Activated CD4-positive, alpha-beta T cell treated with anti-CD3 and anti-CD28 coated beads for 48 hours (primary cell): ENCODE data around the gene DOCK6.

Experiments used
- DNase-seq: peaks from one replicate; pipeline ENCODE4 v3.0.0-alpha.2; 2020

The DOCK6 gene

GRCh38 chr19:11214387-11214786 lies 47.9 kb downstream of the DOCK6 start:
- no peak for DNase-seq

DNA sequence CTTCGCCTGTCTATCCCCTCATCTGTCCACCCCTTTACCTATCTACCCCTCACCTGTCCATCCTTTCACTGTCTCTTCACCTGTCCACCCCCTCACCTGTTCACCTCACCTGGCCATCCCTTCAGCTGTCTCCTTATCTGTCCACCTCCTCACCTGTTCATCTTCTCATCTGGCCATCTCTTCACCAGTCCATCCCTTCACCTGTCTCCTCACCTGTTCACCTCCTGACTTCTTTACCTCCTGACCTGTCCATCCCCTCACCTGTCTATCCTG lies 51.7 kb downstream of the DOCK6 start:
- no peak for DNase-seq

GRCh38 chr19:11209839-11210655 lies 52.3 kb downstream of the DOCK6 start:
- no peak for DNase-seq

- DNase-seq: no peak
These were observed 53.5 kb downstream of the DOCK6 start for GRCh38 chr19:11208561-11209471.

- DNase-seq: no peak
These were observed 56.3 kb downstream of the DOCK6 start for GRCh38 chr19:11205939-11206570.

DNA sequence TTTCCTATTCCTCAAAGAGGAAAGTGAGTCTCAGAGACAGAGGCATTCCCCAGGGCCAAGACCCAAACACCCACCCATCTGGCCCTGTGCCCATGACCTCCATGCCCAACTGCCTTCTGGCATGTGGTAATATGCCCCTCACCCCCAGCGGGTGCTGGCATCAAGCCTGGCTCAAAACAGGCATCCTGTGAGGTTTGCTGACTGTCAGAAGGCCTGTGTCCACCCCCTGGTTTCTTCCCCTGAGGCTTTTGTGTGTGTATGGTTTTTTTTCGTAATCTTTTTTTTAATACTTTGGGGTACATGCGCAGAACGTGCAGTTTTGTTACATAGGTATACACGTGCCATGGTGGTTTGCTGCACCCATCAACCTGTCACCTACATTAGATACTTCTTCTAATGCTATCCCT lies 57.4 kb downstream of the DOCK6 start:
- DNase-seq: no peak

- DNase-seq: no peak
These were observed 58.2 kb downstream of the DOCK6 start for GRCh38 chr19:11204076-11204602.

- peak; percentile 46 for DNase-seq
These were observed 58.9 kb downstream of the DOCK6 start for GRCh38 chr19:11203194-11204075.

GRCh38 chr19:11202488-11203193 lies 59.7 kb downstream of the DOCK6 start:
- DNase-seq: no peak

GRCh38 chr19:11201791-11202190 lies 60.5 kb downstream of the DOCK6 start:
- DNase-seq: no peak

DNA sequence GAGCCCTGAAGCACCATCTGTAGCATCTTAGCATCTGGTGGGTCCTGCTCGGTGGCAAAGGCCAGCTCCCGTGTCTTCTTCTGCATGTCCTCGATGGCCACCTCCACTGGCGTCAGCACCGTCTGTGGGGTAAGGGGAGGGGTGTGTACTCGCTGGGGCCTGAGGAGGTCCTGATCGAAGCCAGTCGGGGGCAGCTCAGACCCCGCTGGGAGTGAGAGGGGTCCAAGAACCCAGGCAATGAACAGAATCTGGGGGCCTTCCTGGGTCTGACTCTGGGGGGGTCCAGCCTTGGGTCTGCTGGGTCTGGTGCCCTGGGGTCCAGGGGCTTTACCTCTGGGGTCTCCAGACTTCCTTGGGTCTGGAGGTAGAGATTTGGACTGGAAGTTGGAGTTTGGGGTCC lies 61.4 kb downstream of the DOCK6 start:
- DNase-seq: no peak

DNA sequence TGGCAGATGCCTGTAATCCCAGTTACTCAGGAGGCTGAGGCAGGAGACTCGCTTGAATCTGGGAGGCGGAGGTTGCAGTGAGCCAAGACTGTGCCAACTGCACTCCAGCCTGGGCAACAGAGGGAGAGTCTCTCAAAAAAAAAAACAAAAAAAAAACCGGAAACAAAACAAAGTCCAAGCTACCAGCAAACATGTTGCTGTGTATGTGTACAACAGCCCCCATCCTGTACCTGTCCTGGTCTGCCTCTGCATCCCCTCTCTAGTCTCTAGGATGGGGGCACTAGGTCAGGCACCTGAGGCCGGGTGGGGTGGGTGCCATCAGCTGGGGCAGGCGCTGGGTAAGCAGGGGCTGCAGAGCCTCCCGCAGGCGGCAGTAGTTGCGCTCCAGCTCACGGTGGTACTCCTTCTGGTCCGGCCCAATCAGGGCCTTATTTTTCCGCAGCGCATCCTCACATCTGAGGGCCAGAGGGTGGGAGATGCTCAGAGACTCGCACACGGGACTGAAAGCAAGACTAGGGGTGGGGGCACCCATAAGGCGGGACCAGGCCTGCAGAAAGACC lies 62.2 kb downstream of the DOCK6 start:
- DNase-seq: no peak

GRCh38 chr19:11199517-11199916 lies 62.8 kb downstream of the DOCK6 start:
- no peak for DNase-seq

- DNase-seq: no peak
These were observed 63.4 kb downstream of the DOCK6 start for GRCh38 chr19:11198769-11199424.

GRCh38 chr19:11198175-11198534 lies 64.2 kb downstream of the DOCK6 start:
- DNase-seq: no peak

GRCh38 chr19:11197291-11198174 lies 64.8 kb downstream of the DOCK6 start, which contains the start of gene KANK2:
TSS of gene KANK2 (minus strand) at chr19:11197545. CDS start at chr19:11194511, 3,034 bp downstream.
- DNase-seq: peak; percentile 79

DNA sequence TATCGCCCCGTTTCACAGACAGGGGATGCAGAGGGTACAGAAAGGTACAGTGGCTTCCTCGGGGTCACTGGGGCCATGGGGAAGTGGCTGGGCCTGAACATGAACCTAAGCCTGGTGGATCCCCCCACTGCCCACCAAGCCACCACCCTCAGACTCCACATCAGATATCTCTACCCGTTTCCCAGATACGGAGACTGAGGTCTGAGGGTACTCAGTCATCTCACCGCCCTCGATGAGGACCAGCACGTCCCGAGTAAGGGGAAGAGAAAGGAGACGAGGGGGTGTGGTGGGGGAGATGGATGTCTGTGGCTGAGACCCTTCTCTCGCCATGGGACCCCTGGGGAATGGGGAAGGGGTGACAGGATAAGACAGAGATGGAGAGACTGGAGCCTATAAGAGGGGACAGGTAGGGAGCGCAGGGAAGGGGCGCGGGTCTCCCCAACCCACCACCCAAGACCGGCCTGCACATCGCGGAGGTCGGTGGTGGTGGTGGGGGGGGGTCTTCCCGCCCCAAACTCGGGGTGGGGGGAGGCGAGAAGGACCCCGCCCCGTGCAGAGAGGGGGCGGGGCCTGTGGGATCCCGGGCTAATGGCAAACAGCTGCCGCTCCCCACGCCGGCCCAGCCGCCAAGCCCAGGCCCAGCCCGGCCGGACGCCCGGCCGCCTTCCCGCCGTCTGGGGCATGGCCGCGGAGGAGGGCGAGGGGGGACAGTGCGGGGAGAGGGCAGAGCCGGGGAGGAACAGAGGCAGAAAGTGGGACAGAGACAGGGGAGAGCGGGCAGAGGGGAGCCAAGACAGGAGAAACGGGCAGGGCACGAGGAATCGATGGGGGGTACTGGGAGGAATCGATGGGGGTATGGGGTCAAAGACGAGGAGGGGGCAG lies 65.7 kb downstream of the DOCK6 start:
- no peak for DNase-seq

DNA sequence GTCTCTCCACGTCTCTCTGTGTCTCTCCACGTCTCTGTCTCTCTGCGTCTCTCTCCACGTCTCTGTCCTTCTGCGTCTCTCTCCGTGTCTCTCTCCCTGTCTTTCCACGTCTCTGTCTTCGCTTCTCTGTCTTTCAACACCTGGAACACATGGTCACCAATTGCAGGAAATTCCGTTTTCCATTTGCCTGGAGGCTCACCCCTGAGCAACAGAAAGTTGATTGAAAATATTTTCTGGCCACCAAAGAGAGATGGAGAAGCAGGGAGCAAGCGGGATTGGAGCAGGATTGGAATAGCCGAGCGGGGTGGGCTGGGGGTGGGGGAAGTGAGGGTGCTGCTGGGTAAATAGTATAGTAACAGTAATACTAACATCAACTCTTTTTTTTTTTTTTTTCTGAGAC lies 66.6 kb downstream of the DOCK6 start:
- no peak for DNase-seq
